Measurements from ENCODE around the gene ETV3. TPM values are rescaled to one million over a fixed set of nuclear protein-coding genes. Genes with fewer than 3 reads are reported as not detected.

Gene ETV3
- polyA plus RNA-seq, 1 experiment: 7.4 TPM

DNA sequence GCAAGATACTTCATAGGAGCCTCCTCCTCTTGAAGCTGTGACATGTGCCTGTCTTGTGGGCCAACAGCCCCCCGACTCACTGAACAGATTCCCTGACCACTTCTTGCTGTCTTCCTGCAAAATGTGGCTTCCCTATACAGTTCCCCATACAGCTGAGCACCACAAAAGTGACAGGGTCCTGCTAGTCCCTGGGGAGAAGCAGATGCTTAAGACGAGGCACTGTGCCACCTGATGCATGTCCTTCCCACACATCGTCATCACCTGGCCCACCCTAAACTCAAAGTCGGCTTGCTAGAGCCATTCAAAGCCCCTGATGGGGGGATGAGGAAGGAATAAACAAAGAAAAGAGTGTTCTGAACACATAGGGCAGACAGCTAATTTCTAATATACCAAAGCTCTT, 29.2 kb upstream of the ETV3 start:
- H3K27me3 ChIP-seq (ENCODE audit: control insufficient read depth, insufficient read depth, low read length): peaks cover 6% of the 10 kb centered on the region
- H3K36me3 ChIP-seq (ENCODE audit: control insufficient read depth, insufficient read depth, low read length): no peaks in the 10 kb centered on the region
- CTCF ChIA-PET: interaction anchor here (0.5 to 0.9 kb wide), 2 partner anchors 11 to 328 kb away, joined by 3 read pairs; no protein-coding TSS in a partner anchor
- POLR2A ChIA-PET: no interaction called here
- TF ChIP-seq, protein P1, sequence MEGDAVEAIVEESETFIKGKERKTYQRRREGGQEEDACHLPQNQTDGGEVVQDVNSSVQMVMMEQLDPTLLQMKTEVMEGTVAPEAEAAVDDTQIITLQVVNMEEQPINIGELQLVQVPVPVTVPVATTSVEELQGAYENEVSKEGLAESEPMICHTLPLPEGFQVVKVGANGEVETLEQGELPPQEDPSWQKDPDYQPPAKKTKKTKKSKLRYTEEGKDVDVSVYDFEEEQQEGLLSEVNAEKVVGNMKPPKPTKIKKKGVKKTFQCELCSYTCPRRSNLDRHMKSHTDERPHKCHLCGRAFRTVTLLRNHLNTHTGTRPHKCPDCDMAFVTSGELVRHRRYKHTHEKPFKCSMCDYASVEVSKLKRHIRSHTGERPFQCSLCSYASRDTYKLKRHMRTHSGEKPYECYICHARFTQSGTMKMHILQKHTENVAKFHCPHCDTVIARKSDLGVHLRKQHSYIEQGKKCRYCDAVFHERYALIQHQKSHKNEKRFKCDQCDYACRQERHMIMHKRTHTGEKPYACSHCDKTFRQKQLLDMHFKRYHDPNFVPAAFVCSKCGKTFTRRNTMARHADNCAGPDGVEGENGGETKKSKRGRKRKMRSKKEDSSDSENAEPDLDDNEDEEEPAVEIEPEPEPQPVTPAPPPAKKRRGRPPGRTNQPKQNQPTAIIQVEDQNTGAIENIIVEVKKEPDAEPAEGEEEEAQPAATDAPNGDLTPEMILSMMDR (IDR thresholded peaks at IDR 0.05; ENCODE audit: insufficient read depth, low read depth, low read length): no peak
- DNase-seq (ENCODE audit: low read depth): no peak
- H3K4me3 ChIP-seq (ENCODE audit: low read depth, low read length): no peak overlapping the region

DNA sequence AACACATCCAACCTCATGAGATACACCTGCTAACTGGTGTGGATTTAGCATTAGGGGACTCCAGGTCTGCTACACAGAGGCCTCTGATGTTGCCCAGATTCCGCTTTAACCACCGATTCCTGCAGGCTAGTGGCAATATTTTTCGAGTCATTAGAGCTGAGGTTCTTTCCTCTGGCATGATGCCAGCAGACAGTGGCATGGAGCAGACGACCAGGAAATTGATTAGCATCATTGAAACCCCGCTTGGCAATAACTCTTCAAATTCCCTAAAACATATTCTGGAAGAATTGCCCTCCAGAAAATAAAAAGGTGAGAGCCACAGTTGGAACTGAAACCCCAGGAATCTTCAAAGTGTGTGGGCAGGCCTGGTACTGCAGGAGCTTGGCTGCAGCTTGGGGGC, 28.4 kb upstream of the ETV3 start:
- no peak for DNase-seq (ENCODE audit: low read depth)
- Histone ChIP-seq H3K4me3 (ENCODE audit: low read depth, low read length) (no peak overlapping the region), H3K27me3 (ENCODE audit: control insufficient read depth, insufficient read depth, low read length) (peaks cover 6% of the 10 kb centered on the region), H3K36me3 (ENCODE audit: control insufficient read depth, insufficient read depth, low read length) (no peaks in the 10 kb centered on the region)
- POLR2A ChIA-PET: no interaction called here
- CTCF ChIA-PET: interaction anchor here (1.0 kb wide), 1 partner anchor 8 kb away, joined by 3 read pairs; no protein-coding TSS in a partner anchor
- TF ChIP-seq, protein P1 (IDR thresholded peaks at IDR 0.05; ENCODE audit: insufficient read depth, low read depth, low read length): no peak

DNA sequence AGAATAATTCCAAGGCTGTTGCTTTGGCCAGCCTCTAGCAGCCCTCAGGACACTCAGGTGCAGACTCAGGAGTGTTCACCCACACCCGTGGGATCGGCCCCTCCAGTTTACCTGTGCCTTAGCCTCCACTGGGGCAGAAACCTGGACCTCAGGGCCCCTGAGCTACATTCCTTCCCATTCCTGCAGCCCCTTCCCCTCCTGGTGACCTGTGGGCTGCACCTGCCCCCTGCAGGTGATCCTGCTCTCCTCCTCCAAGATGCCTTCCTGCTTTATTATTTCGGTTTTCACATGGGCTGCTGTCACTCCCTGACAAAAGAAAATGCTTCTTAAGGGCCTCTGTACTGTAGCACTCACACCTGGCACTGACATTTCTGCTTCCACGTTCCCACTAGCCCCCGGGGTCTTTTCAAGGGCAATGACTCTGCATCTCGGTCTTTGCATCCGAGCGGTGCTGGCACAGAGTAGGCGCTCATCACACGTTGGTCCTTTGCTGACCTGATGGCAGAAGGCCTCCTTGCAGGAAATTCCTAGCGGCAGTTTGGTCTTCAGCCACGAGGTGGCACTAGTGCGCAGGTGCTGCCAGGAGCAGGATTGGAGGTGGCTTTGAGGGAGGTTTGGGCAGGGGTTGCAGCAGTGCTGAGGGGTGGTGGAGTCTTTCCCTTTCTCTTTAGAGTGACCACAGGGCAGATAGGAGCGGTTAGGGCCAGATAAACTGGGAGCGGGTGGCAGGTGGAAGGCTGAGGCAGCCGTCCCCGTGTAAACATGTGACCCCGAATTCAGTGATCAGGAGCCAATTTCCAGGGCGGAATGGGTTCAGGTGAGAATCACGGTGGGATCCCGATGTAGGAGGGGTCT, 25.3 kb upstream of the ETV3 start:
- TF ChIP-seq, protein P1 (IDR thresholded peaks at IDR 0.05; ENCODE audit: insufficient read depth, low read depth, low read length): peak; percentile 95
- H3K4me3 ChIP-seq (ENCODE audit: low read depth, low read length): no peak overlapping the region
- DNase-seq (ENCODE audit: low read depth): no peak
- POLR2A ChIA-PET: no interaction called here
- H3K36me3 ChIP-seq (ENCODE audit: control insufficient read depth, insufficient read depth, low read length): no peaks in the 10 kb centered on the region
- H3K27me3 ChIP-seq (ENCODE audit: control insufficient read depth, insufficient read depth, low read length): peaks cover 6% of the 10 kb centered on the region
- CTCF ChIA-PET: interaction anchor here (0.9 to 1.4 kb wide), 7 partner anchors 8 to 76 kb away, joined by 3 to 6 read pairs (median 3); no protein-coding TSS in a partner anchor

DNA sequence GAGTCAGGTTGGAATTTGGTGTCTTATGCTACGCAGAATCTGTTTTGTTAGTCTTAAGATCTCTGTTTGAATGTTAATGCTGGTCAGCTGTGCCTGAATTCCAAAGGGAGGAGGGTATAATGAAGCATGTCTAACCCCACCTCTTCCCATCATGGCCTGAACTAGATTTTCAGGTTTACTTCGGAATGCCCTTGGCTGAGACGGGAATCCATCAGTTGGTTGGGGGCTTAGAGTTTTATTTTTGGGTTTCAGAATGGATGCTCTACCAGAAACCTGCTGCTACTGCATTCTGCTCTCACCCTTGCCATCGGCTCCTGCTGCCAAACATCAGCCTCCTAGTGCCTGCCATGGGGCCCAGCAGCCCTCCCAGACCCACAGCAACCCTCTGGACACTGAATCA, 24.1 kb upstream of the ETV3 start:
- H3K4me3 ChIP-seq (ENCODE audit: low read depth, low read length): no peak overlapping the region
- ChIA-PET CTCF (interaction anchor here (1.2 to 1.4 kb wide), 2 partner anchors 72 to 75 kb away, joined by 3 to 6 read pairs; no protein-coding TSS in a partner anchor), POLR2A (no interaction called here)
- peaks cover 6% of the 10 kb centered on the region for H3K27me3 ChIP-seq (ENCODE audit: control insufficient read depth, insufficient read depth, low read length)
- no peak for DNase-seq (ENCODE audit: low read depth)
- TF ChIP-seq, protein P1 (IDR thresholded peaks at IDR 0.05; ENCODE audit: insufficient read depth, low read depth, low read length): no peak
- no peaks in the 10 kb centered on the region for H3K36me3 ChIP-seq (ENCODE audit: control insufficient read depth, insufficient read depth, low read length)

DNA sequence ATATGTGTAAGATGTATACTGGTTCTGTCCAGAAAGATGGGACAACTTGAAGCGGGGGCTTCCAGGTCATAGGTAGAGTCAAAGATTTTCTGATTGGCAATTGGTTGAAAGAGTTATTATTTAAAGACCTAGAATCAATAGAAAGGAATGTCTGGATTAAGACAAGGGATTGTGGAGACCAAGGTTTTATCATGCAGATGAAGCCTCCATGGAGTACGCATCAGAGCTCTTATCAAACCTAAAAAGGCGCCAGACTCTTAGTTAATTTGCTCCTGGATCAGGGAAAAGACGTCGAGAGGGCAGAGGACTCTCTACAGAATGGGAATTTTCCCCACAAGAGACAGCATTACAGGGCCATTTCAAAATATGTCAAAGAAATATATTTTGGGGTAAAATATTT, 23.7 kb upstream of the ETV3 start:
- ChIA-PET CTCF (no interaction called here), POLR2A (no interaction called here)
- H3K27me3 ChIP-seq (ENCODE audit: control insufficient read depth, insufficient read depth, low read length): peaks cover 4% of the 10 kb centered on the region
- no peak for DNase-seq (ENCODE audit: low read depth)
- TF ChIP-seq, protein P1 (IDR thresholded peaks at IDR 0.05; ENCODE audit: insufficient read depth, low read depth, low read length): no peak
- no peaks in the 10 kb centered on the region for H3K36me3 ChIP-seq (ENCODE audit: control insufficient read depth, insufficient read depth, low read length)
- H3K4me3 ChIP-seq (ENCODE audit: low read depth, low read length): no peak overlapping the region
